ENCODE measurements around the gene ZBTB4. TPM values are rescaled to one million over a fixed set of nuclear protein-coding genes. Genes with fewer than 3 reads are reported as not detected.

The ZBTB4 gene
- total RNA-seq, 2 donors from 2014 or later = 21.8 to 26.5 TPM

DNA sequence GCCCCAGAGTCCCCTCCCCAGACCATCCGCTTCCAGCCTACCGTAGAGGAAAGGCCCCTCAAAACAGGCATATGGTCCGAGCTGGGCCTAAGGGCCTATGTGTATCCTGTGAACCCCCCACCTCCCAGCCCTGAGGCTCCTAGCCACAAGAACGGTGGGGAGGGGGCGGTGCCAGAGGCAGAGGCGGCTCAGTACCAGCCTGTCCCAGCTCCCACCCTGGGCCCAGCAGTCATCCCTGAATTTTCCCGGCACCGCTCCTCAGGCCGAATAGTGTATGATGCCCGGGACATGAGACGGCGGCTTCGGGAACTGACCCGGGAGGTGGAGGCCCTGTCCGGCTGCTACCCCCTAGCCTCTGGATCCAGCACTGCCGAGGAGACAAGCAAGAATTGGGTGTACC, 58.2 kb downstream of the ZBTB4 start:
- ATAC-seq = no peak
- no peak overlapping the region for H3K27ac Mint-ChIP-seq
- no peaks in the 10 kb centered on the region for H3K36me3 Mint-ChIP-seq
- no peak for DNase-seq (ENCODE audit: low spot score in 2 of 2)
- H3K9me3 Mint-ChIP-seq = no peaks in the 10 kb centered on the region

DNA sequence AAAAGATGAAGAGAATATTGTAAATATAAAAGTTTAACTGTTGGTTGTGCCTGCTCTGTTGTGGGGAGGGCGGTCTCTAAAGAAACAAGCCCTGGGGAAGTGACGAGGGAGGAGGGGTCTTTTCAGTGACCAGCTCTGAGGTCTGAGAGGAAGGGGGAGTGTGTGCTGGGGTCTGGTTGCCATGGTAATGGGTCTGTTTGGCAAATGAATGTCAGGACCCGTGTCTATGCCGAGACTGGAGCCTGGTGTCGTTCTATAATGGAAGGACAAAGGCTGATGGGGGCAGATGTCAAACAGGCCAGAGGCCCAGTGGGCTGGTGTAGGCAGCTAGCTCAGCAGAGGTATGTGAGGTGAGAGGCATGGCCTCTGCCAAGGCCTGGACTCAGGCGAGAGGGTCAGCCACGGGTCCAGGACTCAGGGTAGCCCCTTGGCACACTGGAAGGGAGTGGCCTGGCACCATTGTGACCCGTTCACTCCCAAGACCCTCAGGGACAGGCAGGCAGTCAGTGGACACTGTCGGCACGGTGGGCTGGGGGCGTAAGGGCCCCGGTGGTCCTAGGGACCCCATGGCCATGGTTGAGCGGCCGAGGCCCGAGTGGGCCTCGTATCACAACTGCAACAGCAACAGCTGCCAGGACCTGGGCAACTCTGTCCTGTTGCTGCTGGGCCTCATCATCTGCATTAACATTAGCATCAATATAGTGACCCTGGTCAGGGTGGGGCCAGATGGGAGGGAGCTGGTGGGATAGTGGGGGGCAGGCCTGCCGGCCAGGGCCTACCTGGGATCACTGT, 59.4 kb downstream of the ZBTB4 start, which contains the start of gene SPEM1:
Gene SPEM1 (plus strand): TSS at position 506 of the 792 bp plus-strand sequence. CDS start 61 bp downstream, at position 567.
- no peak for ATAC-seq
- H3K27ac Mint-ChIP-seq = peak within 1 kb of the TSS in 1 of 2 donors; percentile 61

DNA sequence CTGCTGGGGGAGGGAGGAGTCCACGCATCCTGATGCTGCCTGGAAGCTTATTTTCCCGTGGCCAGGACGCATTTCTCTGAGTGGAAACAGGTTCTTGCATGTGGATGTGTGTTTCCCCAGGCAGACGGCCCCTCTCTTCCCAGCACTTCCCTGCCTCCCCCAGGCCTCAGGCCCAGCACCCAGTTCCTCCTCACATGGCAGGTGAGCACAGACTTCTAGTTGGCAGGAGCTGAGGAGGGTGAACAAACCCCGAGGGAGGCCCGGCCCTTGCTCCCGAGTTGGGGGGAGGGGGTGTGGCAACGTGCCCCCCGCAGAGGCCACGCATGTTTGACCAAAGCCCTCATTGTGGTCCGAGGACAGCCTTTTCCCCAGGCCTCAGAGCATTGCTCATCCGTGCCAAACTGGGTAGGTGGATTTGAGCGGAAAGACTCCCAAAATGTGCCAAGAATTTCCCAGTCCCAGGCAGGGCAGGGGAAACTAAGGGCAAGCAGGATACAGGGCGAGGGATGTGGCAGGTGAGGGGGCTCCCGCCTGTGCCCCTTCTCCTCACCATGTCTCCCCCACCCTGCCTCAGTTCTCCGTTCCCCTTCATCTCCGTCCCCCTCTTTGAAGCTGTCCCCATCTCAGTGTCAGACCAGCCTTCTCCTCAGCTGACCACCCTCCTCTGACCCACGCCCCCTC, 60.8 kb downstream of the ZBTB4 start:
- Mint-ChIP-seq H3K36me3 (no peaks in the 10 kb centered on the region), H3K27ac (no peak overlapping the region), H3K9me3 (no peaks in the 10 kb centered on the region)
- no peak for DNase-seq (ENCODE audit: low spot score in 2 of 2)
- ATAC-seq = no peak

More for the DNA sequence above, 59.4 kb downstream of the ZBTB4 start, which contains the start of gene SPEM1:
- no peak for DNase-seq (ENCODE audit: low spot score in 2 of 2)
- Mint-ChIP-seq H3K9me3 (no peaks in the 10 kb centered on the region), H3K36me3 (no peaks in the 10 kb centered on the region)

DNA sequence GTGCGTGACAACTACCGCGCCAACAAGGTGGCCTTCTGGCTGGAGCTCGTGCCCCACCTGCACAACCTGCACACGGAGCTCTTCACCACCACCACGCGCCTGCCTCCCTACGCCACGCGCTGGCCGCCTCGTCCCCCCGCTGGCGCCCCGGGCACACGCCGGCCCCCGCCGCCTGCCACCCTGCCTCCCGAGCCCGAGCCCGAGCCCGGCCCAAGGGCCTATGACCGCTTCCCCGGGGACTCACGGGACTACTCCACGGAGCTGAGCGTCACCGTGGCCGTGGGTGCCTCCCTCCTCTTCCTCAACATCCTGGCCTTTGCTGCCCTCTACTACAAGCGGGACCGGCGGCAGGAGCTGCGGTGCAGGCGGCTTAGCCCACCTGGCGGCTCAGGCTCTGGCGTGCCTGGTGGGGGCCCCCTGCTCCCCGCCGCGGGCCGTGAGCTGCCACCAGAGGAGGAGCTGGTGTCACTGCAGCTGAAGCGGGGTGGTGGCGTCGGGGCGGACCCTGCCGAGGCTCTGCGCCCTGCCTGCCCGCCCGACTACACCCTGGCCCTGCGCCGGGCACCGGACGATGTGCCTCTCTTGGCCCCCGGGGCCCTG, 62.3 kb downstream of the ZBTB4 start:
- H3K9me3 Mint-ChIP-seq = no peaks in the 10 kb centered on the region
- H3K36me3 Mint-ChIP-seq = no peaks in the 10 kb centered on the region
- DNase-seq (ENCODE audit: low spot score in 2 of 2) (no peak), ATAC-seq (no peak)
- no peak overlapping the region for H3K27ac Mint-ChIP-seq

DNA sequence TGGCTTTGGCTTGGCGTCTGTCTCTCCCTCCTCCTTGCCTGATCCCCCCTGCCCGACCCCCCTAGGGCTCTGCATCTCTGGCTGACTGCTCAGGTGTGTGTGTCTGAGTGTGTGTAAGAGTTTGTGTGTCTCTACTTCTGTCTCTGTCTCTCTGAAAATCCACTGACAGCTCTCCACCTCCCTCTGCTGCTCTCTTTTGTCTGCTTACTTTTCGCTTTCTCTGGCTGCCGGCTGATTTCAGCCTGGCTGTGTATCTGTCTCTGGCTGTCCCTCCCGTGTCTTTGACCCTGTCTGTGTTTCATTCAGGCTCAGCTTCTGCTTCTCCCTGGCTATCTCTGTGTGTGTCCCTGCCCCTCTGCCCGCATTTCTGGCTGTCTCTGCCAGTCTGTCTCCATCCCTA, 63.1 kb downstream of the ZBTB4 start:
- ATAC-seq (no peak), DNase-seq (ENCODE audit: low spot score in 2 of 2) (no peak)
- no peaks in the 10 kb centered on the region for H3K36me3 Mint-ChIP-seq
- no peak overlapping the region for H3K27ac Mint-ChIP-seq
- H3K9me3 Mint-ChIP-seq = no peaks in the 10 kb centered on the region

DNA sequence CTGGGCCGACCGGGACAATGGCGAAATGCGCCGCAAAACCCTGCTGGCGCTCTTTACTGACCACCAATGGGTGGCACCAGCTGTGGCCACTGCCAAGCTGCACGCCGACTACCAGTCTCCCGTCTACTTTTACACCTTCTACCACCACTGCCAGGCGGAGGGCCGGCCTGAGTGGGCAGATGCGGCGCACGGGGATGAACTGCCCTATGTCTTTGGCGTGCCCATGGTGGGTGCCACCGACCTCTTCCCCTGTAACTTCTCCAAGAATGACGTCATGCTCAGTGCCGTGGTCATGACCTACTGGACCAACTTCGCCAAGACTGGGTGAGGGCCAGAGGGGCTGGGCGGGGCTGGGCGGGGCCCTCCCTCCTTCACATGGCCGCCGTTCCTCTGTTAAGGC, 63.6 kb downstream of the ZBTB4 start:
- H3K9me3 Mint-ChIP-seq = no peaks in the 10 kb centered on the region
- ATAC-seq = no peak
- no peaks in the 10 kb centered on the region for H3K36me3 Mint-ChIP-seq
- no peak for DNase-seq (ENCODE audit: low spot score in 2 of 2)
- H3K27ac Mint-ChIP-seq = no peak overlapping the region

DNA sequence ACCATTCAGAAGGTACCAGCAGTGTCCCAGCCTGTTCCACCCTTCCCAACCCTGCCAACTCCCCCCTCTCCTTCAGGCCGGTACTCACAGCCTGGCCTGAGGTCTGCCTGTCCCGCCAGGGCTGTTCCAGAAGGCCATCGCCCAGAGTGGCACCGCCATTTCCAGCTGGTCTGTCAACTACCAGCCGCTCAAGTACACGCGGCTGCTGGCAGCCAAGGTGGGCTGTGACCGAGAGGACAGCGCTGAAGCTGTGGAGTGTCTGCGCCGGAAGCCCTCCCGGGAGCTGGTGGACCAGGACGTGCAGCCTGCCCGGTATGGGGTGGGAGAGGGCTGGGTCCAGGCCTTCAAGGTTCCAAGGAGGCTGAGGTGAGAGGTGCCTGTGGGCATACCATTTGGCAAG, 64.6 kb downstream of the ZBTB4 start:
- Mint-ChIP-seq H3K36me3 (no peaks in the 10 kb centered on the region), H3K27ac (no peak overlapping the region), H3K9me3 (no peaks in the 10 kb centered on the region)
- DNase-seq (ENCODE audit: low spot score in 2 of 2) = no peak
- ATAC-seq = no peak

DNA sequence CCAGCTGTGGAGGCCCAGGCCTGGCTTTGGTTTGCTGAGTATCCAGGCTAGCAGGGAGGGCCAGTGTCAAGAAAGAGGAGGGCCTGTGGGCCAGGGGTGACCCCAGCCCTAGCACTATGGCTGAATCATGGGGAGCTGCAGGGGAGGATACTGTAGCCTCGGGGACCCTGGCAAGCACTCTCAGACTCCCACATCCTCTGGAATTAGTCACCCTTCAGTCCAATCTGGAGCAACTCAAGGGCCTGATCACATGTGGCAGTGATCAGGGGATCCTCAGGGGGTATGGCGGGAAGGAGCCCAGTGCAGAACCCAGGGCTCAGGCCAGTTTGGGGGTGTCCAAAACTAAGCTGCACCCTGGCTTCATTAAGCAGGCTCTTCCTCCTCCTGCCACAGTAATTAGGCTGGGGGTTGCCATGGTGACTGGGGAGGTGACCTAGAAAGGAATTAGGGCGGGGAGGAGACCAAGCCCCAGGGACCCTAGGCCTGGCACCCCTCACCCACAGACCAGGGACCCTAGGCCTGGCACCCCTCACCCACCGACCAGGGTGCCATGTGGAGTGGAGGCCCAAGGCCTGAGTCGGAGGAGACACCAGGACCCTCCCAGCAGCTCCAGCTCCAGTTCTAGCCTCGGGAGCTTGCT, 66.0 kb downstream of the ZBTB4 start:
- Mint-ChIP-seq H3K9me3 (no peaks in the 10 kb centered on the region), H3K36me3 (no peaks in the 10 kb centered on the region), H3K27ac (no peak overlapping the region)
- no peak for DNase-seq (ENCODE audit: low spot score in 2 of 2)
- ATAC-seq = peak in 1 of 2 donors; percentile 44

DNA sequence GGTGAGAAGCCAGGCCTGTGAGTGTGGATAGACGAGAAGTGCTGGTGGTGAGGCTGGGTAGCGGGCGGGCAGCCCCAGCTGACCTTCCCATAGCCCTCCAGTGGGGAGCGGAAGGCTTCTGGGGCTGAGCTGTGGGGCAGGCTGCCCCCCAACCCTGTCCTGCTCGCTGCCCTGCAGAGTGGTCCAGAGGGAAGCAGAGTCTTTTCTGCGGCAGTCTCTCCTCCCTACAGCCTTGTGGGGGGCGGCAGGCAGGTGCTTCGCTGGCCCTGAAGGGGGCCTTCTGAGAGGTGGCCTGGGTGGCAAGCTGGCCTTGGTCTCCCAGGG, 68.0 kb downstream of the ZBTB4 start:
- no peak overlapping the region for H3K27ac Mint-ChIP-seq
- ATAC-seq (no peak), DNase-seq (ENCODE audit: low spot score in 2 of 2) (no peak)
- H3K36me3 Mint-ChIP-seq = no peaks in the 10 kb centered on the region
- no peaks in the 10 kb centered on the region for H3K9me3 Mint-ChIP-seq

DNA sequence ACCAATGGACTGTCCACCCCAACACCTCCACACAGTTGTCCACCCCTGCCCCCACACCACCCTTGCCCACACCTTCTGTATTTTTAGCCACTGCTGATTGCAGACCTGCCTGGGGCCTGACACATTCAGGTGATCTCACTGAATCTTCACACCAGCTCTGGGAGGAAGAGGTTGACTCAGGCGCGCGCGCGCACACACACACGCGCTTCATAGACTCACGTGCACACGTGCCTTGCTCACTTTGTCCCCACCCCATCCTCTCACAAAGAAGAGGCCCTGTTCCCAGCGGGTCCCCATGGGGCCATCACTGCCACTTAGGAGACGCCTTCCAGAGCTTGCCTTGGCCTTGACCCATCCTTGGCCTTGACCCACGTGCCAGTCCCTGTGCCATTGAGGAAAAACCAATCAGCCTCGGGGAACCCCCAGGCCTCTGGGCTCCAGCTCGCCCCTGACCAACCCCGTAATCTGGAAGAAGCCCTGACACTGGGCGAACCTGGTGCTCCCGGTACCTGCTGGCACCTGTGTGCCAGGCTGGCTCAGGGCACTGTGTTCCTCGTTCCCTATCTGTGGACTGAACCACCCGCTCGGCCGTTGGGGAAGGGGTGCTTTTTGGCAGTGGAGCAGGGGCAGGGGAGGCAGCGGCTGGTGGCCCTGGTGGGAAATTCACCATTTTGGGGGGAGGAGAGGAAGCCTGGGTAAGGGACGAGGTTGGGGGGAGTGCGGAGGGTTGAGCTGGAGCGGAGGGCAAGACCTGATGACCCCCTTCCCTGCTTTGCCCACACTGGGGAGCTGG, 68.6 kb downstream of the ZBTB4 start:
- H3K36me3 Mint-ChIP-seq = no peaks in the 10 kb centered on the region
- ATAC-seq (no peak), DNase-seq (ENCODE audit: low spot score in 2 of 2) (no peak)
- no peaks in the 10 kb centered on the region for H3K9me3 Mint-ChIP-seq
- no peak overlapping the region for H3K27ac Mint-ChIP-seq

DNA sequence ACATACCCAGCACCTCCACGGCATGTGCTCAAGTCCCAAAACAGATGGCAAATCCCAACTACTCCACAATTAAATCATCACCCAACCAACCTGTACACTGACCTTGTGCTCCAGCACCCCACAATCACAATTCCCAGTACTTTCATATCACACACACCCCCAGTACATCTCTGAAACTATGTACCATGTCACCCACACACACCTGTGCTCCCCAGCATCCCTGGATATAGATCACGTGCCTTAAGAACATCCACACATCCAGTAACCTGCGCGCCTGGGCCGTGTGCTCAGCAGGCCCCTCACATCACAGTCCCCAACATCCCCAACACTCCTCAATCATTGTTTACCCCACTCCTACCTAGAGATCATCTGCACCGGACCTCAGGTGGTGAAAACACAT, 69.7 kb downstream of the ZBTB4 start:
- no peaks in the 10 kb centered on the region for H3K9me3 Mint-ChIP-seq
- H3K36me3 Mint-ChIP-seq = no peaks in the 10 kb centered on the region
- no peak for DNase-seq (ENCODE audit: low spot score in 2 of 2)
- no peak for ATAC-seq
- H3K27ac Mint-ChIP-seq = no peak overlapping the region

Other genes with a start within 250 kb of the ZBTB4 start
- gene DVL2, start 245.1 kb downstream of the ZBTB4 start, total RNA-seq = 10 to 100 TPM; 56.2 to 73.4 TPM
- gene PHF23, start 240.2 kb downstream of the ZBTB4 start, total RNA-seq = 10 to 100 TPM; 25.9 to 52.4 TPM
- 100 to 1,000 TPM; 167 to 298 TPM for gene GABARAP, start 237.2 kb downstream of the ZBTB4 start, total RNA-seq
- gene CTDNEP1, start 227.9 kb downstream of the ZBTB4 start, total RNA-seq = 100 to 1,000 TPM; 171 to 179 TPM
- gene ELP5, start 227.4 kb downstream of the ZBTB4 start, total RNA-seq = 10 to 100 TPM; 45.6 to 62.3 TPM
- 1 to 10 TPM in 1 of 2 donors, under 1 TPM in 1; 0.55 to 1.5 TPM for gene CLDN7, start 217.2 kb downstream of the ZBTB4 start, total RNA-seq
- gene SLC2A4, start 197.9 kb downstream of the ZBTB4 start, total RNA-seq = under 1 TPM in 1 of 2 donors, not detected in 1; 0.51 TPM
- gene YBX2, start 185.0 kb downstream of the ZBTB4 start, total RNA-seq = 1 to 10 TPM in 1 of 2 donors, under 1 TPM in 1; 0.18 to 1.7 TPM
- gene EIF5A, start 172.0 kb downstream of the ZBTB4 start, total RNA-seq = 100 to 1,000 TPM; 493 to 836 TPM
- gene GPS2, start 164.3 kb downstream of the ZBTB4 start, total RNA-seq = 10 to 100 TPM; 36.3 to 48.6 TPM
- gene NEURL4, start 150.3 kb downstream of the ZBTB4 start, total RNA-seq = 10 to 100 TPM; 24.8 to 32.7 TPM
- 100 to 1,000 TPM; 400 to 610 TPM for gene ACAP1, start 143.1 kb downstream of the ZBTB4 start, total RNA-seq
- 10 to 100 TPM in 1 of 2 donors, 1 to 10 TPM in 1; 3.6 to 10.1 TPM for gene KCTD11, start 127.5 kb downstream of the ZBTB4 start, total RNA-seq
- gene TMEM95, start 124.5 kb downstream of the ZBTB4 start, total RNA-seq = under 1 TPM in 1 of 2 donors, not detected in 1; 0.21 TPM
- gene TNK1, start 98.5 kb downstream of the ZBTB4 start, total RNA-seq = 1 to 10 TPM; 2.7 to 5.3 TPM
- gene PLSCR3, start 85.1 kb downstream of the ZBTB4 start, total RNA-seq = 10 to 100 TPM; 58.2 to 77.5 TPM
- 100 to 1,000 TPM in 1 of 2 donors, 10 to 100 TPM in 1; 78.9 to 114 TPM for gene TMEM256, start 75.5 kb downstream of the ZBTB4 start, total RNA-seq
- 10 to 100 TPM; 14.5 to 15.8 TPM for gene NLGN2, start 71.8 kb downstream of the ZBTB4 start, total RNA-seq
- gene SPEM1, start 59.3 kb downstream of the ZBTB4 start, total RNA-seq = not detected
- gene SPEM2, start 54.0 kb downstream of the ZBTB4 start, total RNA-seq = under 1 TPM in 1 of 2 donors, not detected in 1; 0.14 TPM
- gene SPEM3, start 50.8 kb downstream of the ZBTB4 start, total RNA-seq = not detected
- gene TMEM102, start 44.2 kb downstream of the ZBTB4 start, total RNA-seq = 10 to 100 TPM in 1 of 2 donors, 1 to 10 TPM in 1; 9.2 to 13.2 TPM
- 10 to 100 TPM in 1 of 2 donors, 1 to 10 TPM in 1; 2.6 to 35.5 TPM for gene FGF11, start 40.1 kb downstream of the ZBTB4 start, total RNA-seq
- gene CHRNB1, start 34.6 kb downstream of the ZBTB4 start, total RNA-seq = 10 to 100 TPM; 12.1 to 17.6 TPM
- not detected for gene SLC35G6, start 1.8 kb upstream of the ZBTB4 start, total RNA-seq
- 100 to 1,000 TPM; 280 to 333 TPM for gene POLR2A, start 4.7 kb upstream of the ZBTB4 start, total RNA-seq
- 10 to 100 TPM; 16.4 to 18.9 TPM for gene TNFSF12, start 69.4 kb upstream of the ZBTB4 start, total RNA-seq
- gene TNFSF13, start 79.1 kb upstream of the ZBTB4 start, total RNA-seq = 1 to 10 TPM; 4.6 to 6.0 TPM
- 10 to 100 TPM; 42.9 to 46.3 TPM for gene SENP3, start 82.3 kb upstream of the ZBTB4 start, total RNA-seq
- 10 to 100 TPM in 1 of 2 donors, 1 to 10 TPM in 1; 7.6 to 12.7 TPM for gene CD68, start 100.0 kb upstream of the ZBTB4 start, total RNA-seq
- 10 to 100 TPM; 52.1 to 60.6 TPM for gene MPDU1, start 104.2 kb upstream of the ZBTB4 start, total RNA-seq
- gene SOX15, start 110.5 kb upstream of the ZBTB4 start, total RNA-seq = under 1 TPM; 0.23 to 0.93 TPM
- 10 to 100 TPM; 34.7 to 66.2 TPM for gene FXR2, start 135.3 kb upstream of the ZBTB4 start, total RNA-seq
- 10 to 100 TPM; 24.4 to 49.6 TPM for gene SAT2, start 148.2 kb upstream of the ZBTB4 start, total RNA-seq
- under 1 TPM in 1 of 2 donors, not detected in 1; 0.50 TPM for gene SHBG, start 150.5 kb upstream of the ZBTB4 start, total RNA-seq
- gene ATP1B2, start 171.3 kb upstream of the ZBTB4 start, total RNA-seq = under 1 TPM in 1 of 2 donors, not detected in 1; 0.25 TPM
- gene TP53, start 207.9 kb upstream of the ZBTB4 start, total RNA-seq = 100 to 1,000 TPM in 1 of 2 donors, 10 to 100 TPM in 1; 78.4 to 147 TPM
- gene WRAP53, start 208.8 kb upstream of the ZBTB4 start, total RNA-seq = 10 to 100 TPM; 16.4 to 23.5 TPM
- gene EFNB3, start 225.6 kb upstream of the ZBTB4 start, total RNA-seq = not detected
- under 1 TPM; 0.05 to 0.19 TPM for gene DNAH2, start 238.1 kb upstream of the ZBTB4 start, total RNA-seq

All from activated naive CD4-positive, alpha-beta T cell treated with anti-CD3 and anti-CD28 coated beads, Interleukin-2, amount 50 U/mL, for 72 hours (primary cell).